Stimulated activated CD4-positive, alpha-beta T cell treated with anti-CD3 and anti-CD28 coated beads, TNF-alpha, amount 100 ng/mL, for 1 hour (primary cell): Measurements from ENCODE around the gene RSF1.

Source experiments
- DNase-seq, 3 donors: peaks; one replicate each; pipeline ENCODE4 v3.0.0-alpha.2; 2020; ENCODE audit warnings: low read depth in 3 of 3, low spot score in 1 of 3

RSF1 gene

DNA sequence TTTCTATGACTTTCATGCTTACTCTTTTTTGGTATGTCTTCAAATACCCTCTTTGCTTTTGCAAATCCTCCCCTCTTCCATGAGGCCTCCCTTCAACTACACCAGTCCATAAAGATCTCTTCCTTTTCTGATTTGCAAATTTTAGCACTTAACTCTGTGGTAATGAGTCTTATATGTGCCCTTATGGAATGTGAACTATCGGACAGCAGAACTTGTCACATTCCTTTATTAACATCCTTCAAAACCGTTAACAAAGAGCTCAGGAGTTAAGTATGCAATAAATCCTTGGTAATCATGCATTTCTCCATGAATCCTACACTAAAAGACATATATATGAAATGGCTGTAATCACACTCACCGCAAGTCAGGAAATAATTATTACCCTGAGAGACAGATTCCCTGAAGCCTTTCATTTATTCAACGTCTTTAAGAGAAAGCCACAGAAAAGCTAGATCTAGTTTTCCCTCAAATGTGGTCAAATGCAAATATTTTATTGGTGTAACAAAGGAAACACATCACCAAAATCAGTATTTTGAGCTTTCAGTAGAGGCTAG, 190.3 kb downstream of the RSF1 start:
- DNase-seq = no peak

DNA sequence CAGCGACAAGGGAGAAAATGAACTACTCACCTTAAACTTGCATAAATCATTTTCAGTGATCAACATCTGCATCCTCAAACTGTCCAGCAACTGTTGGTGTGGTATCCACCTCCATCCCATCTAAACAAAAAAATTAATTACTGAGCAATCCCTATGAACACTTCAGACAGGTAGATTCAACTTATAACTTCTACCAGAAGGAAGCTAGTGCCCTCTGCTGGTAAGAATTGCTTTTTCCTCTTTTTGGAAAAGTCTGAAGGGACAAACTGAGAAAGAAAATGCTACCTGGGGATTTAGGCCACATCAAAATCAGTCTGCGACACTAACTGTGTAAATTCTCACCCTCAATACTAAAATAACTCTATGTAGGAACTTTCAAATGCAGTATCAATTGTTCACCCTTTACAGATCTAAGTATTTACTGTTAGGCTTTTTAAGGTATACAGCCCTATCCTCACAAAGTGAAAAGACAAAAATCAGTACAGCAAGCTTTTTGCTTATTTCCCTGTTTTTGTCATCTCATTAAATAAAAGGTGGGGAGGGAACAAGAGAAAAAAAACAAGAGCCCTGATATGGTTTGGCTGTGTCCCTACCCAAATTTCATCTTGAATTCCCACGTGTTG, 200.8 kb downstream of the RSF1 start:
- no peak for DNase-seq

DNA sequence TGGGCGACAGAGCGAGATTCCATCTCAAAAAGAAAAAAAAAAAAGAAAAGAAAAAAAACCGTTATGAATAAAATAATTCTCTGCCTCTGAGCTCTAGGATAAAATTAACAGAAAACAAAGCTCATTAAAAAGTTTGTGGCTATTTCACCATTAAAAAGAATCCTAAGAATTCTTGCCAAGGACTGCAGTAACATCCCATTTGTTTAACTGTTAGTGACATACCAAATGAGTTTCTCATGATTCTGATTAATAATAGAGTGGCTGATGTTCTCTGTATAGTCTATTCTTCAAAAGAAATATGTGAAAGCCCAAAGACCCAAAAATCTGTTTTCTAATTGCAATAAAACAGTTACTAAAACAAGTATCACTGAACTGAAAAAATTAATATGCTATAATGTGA, 202.6 kb downstream of the RSF1 start:
- no peak for DNase-seq

DNA sequence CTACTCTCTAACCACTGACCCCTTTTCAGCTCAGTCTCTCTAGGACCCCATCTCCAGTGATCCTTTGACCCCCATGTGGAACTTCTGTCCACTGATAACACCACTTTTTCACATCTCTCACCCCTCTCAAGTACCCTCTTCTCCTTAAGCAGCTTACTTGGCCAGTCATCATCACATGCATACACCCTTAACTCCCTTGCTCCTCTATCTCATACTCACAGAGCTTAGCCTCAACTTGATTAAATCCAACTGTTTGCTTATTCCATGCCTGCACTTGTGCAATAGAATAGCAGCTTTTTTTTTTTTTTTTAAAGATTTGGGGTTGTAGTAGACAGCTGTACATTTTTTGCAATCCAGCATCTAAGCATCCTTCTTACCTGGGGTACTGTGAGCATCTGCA, 208.6 kb downstream of the RSF1 start:
- no peak for DNase-seq
